ENCODE results near the gene RPL13A. TPM values are rescaled to one million over a fixed set of nuclear protein-coding genes. Genes with fewer than 3 reads are reported as not detected.

RPL13A gene
- total and polyA plus RNA-seq, 2 of the 13 experiments (the other 11 are each of a cell fraction or from before 2014, with no cell fraction given), result 2,601 to 3,407 TPM

GRCh38 chr19:49497047-49497788, 9.8 kb downstream of the RPL13A start (continued):
- peak; percentile 20; the same call in 1 of the 2 replicates for TF ChIP-seq ARID4A (CRISPR knock-in tag; IDR thresholded peaks at IDR 0.05; ENCODE audit: borderline replicate concordance)
- no peak for TF ChIP-seq TMF1 (CRISPR knock-in tag; IDR thresholded peaks at IDR 0.05; ENCODE audit: low read depth)
- TF ChIP-seq ATF2 (CRISPR knock-in tag; IDR thresholded peaks at IDR 0.05), result no peak
- no peak for TF ChIP-seq POGK (CRISPR knock-in tag; conservative IDR thresholded peaks at IDR 0.05)
- peak; percentile 43; the same call in 1 of the 2 replicates for TF ChIP-seq CREM (IDR thresholded peaks at IDR 0.05)
- no peak for TF ChIP-seq CREM (CRISPR knock-in tag; IDR thresholded peaks at IDR 0.05)
- no peak for TF ChIP-seq ETV5 (CRISPR knock-in tag; IDR thresholded peaks at IDR 0.05; ENCODE audit: borderline replicate concordance)
- no peak for TF ChIP-seq TARDBP (CRISPR knock-in tag; IDR thresholded peaks at IDR 0.05)

Measured in HepG2 (cell line).